H1 (cell line): ENCODE data around the gene FMNL1. TPM values are rescaled to one million over a fixed set of nuclear protein-coding genes. Genes with fewer than 3 reads are reported as not detected.

ENCODE experiments used
- MAFK ChIP-seq: IDR thresholded peaks from 2 replicates; pipeline ENCODE4 v1.6.1; 2012; ENCODE audit warnings: low read depth, mild to moderate bottlenecking, improper control_type of control experiment, low read length
- TAF7 ChIP-seq: optimal IDR thresholded peaks from 2 replicates; pipeline ENCODE3; 2011; ENCODE audit warnings: low read depth, mild to moderate bottlenecking, inconsistent platforms, low read length, moderate library complexity, borderline replicate concordance
- polyA plus RNA-seq, 7 experiments: library from polyadenylated mRNA; depleted of rRNA in 3 of 7; stranded (reverse) in 5 of 7; unstranded in 2 of 7; fragments of >200 nt in 5 of 7; fragments of 200-250 nt in 2 of 7; gene quantifications; 1 replicate in 5 of 7; 2 replicates in 1 of 7; 4 replicates in 1 of 7; pipeline versions ENCODE4 v1.2.1 to v1.2.3, GENCODE V29; 2011 to 2013; ENCODE audit warnings: missing spikeins in 2 of 7, mixed read lengths in 2 of 7
- total RNA-seq: library from RNA; stranded (reverse); fragmentation: NEBNext Ultra II Directional; extraction: Animal tissue kit (Norgen Biotek cat#: 25700); gene quantifications from 2 replicates; pipeline ENCODE4 v1.2.1, GENCODE V29; 2021

Gene FMNL1
- total and polyA plus RNA-seq, 2 of the 8 experiments (the other 6 are each of a cell fraction or from before 2014, with no cell fraction given) = 2.5 to 8.6 TPM

DNA sequence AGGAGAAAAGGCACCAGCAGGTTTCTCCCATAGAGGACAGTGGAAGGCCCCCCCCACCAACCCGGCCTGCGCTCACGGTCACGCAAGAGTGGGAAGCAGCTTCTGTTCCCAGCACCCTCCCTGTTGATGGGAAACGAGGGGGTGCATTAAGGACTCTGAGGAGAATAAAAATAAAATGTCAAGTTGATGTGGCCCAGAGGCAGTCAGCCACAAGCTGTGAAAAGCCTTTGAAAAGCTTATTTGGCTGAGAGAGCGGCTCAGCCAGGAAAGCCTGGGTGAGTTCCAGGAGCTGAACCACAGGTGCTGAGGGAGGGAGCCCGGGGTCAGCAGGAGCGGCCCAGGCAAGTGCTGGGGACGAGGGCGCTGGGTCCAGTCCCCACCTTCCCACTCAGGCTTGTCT lies 67.1 kb downstream of the FMNL1 start (continued):
- TF ChIP-seq MAFK = no peak
- TF ChIP-seq TAF7 = no peak
